Suprapubic skin (tissue), 4 donors: Measurements from ENCODE around the gene TNPO1.

Experiments used
- EP300 ChIP-seq: sonication (generic); formaldehyde crosslinking; IDR thresholded peaks from one replicate; pipeline ENCODE4 v1.6.1; 2017; ENCODE audit warnings: antibody characterized with exemption
- POLR2A ChIP-seq, 2 donors: fragments of 450-650 bp; IDR thresholded peaks; one replicate each; pipeline ENCODE4 v1.6.1; 2017; ENCODE audit warnings: antibody characterized with exemption in 2 of 2, mild to moderate bottlenecking in 2 of 2, moderate library complexity in 2 of 2
- POLR2AphosphoS5 ChIP-seq, 3 donors: sonication (generic); formaldehyde crosslinking; IDR thresholded peaks; one replicate each; pipeline ENCODE4 v1.6.1; 2017; ENCODE audit warnings: antibody characterized with exemption in 3 of 3
- TF ChIP-seq, protein P1 (sequence below), 2 donors: fragments of 200-600 bp in 1 of 2; fragments of 450-650 bp in 1 of 2; sonication (generic) in 1 of 2; IDR thresholded peaks; one replicate each; pipeline ENCODE4 v1.5.1; 2016 to 2019; ENCODE audit warnings: antibody characterized with exemption in 2 of 2, mild to moderate bottlenecking in 1 of 2, moderate library complexity in 1 of 2

GRCh38 chr5:72955768-72956323 is 139.4 kb downstream of the TNPO1 start, which contains the start of gene FCHO2:
- TF ChIP-seq POLR2A (IDR thresholded peaks at IDR 0.05) (peak; percentile 41 to 80), EP300 (no peak), POLR2AphosphoS5 (IDR thresholded peaks at IDR 0.05) (peak in 2 of 3 donors; percentile 5 to 49)
- TF ChIP-seq, protein P1, sequence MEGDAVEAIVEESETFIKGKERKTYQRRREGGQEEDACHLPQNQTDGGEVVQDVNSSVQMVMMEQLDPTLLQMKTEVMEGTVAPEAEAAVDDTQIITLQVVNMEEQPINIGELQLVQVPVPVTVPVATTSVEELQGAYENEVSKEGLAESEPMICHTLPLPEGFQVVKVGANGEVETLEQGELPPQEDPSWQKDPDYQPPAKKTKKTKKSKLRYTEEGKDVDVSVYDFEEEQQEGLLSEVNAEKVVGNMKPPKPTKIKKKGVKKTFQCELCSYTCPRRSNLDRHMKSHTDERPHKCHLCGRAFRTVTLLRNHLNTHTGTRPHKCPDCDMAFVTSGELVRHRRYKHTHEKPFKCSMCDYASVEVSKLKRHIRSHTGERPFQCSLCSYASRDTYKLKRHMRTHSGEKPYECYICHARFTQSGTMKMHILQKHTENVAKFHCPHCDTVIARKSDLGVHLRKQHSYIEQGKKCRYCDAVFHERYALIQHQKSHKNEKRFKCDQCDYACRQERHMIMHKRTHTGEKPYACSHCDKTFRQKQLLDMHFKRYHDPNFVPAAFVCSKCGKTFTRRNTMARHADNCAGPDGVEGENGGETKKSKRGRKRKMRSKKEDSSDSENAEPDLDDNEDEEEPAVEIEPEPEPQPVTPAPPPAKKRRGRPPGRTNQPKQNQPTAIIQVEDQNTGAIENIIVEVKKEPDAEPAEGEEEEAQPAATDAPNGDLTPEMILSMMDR (IDR thresholded peaks at IDR 0.05): peak; percentile 51 to 89
